ENCODE measurements around the gene MCF2.

The MCF2 gene

DNA sequence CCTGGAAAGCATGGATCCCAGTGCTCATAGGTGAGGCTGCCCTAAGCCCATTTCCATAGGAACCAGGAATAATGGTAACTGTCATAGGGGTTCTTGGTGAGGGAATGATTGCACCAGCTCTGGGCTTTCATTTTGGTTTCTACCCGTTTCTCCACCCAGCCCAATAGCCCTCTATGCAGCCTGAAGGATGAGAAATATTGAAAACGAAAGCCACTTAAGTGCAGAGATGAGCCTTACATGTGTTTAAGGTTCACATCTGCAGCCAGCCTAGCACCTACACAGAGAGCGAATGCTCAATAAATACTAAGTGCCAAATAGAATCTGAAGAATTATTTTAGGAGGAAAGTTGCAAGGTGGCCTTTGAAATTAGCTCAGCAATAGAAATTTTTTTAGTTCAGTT, 60.4 kb downstream of the MCF2 start:
- no peaks in the 10 kb centered on the region for H3K4me1 ChIP-seq
- H3K9me3 ChIP-seq (replicated peaks in 1 of 11), result peaks cover 0 to 19% (median 9%) of the 10 kb centered on the region in 11 experiments; a peak in 8 of 22 replicates
- no peak overlapping the region for H3K4me3 ChIP-seq
- H3K27ac ChIP-seq, result no peak overlapping the region
- no peak for TF ChIP-seq Cebpa-rat (IDR thresholded peaks at IDR 0.05)
- H4K20me1 ChIP-seq, result no peaks in the 10 kb centered on the region; a peak in 1 of 22 replicates
- no peak overlapping the region for H3K9ac ChIP-seq
- H3K27me3 ChIP-seq, result peaks cover 74 to 100% (median 97%) of the 10 kb centered on the region in 11 experiments
- no peak overlapping the region for H3K4me2 ChIP-seq
- H3K36me3 ChIP-seq, result no peaks in the 10 kb centered on the region

DNA sequence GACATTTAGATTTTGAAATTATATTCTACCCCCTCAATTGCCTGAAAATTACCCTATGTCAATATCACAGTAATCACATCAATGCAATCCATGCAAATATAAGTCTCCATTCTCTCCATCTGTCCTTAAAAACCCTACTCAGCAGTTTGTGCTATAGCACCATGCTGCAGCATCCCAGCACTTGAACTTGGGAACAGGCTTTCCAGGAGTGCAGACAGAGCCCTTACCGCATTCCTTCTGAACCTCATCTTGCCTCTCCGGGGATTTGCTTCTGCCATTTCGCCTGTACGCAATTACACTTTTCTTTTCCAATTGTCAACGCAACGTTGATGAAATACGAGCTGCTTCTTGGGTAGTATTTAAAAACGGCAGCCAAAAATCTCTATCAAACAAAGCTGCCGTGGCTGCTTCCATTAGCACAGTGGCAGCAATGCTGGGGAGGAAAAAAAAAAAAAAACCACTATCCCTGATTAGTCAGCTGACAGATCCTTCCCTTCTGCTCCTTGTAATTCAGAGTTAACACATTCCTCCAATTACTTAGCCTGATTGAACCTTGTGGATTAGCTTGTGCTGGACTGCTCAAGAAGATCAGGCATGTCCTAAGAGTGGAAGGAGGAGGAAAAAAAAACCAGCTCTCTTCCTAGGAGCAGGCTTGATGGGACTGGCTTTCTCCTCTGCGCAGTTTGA, 65.6 kb downstream of the MCF2 start:
- Histone ChIP-seq H3K9me3 (replicated peaks in 1 of 11) (0 out of 22 replicates have a peak, but pooled peaks cover 0 to 3% (median 0%) of the 10 kb centered on the region in 11 experiments), H3K4me3 (no peak overlapping the region), H3K36me3 (no peaks in the 10 kb centered on the region), H4K20me1 (peaks cover 0 to 3% (median 0%) of the 10 kb centered on the region in 11 experiments; a peak in 1 of 22 replicates), H3K9ac (no peak overlapping the region), H3K4me2 (no peak overlapping the region), H3K27ac (no peak overlapping the region), H3K4me1 (no peaks in the 10 kb centered on the region), H3K27me3 (peaks cover 83 to 100% (median 95%) of the 10 kb centered on the region in 11 experiments)
- no peak for TF ChIP-seq Cebpa-rat (IDR thresholded peaks at IDR 0.05)

DNA sequence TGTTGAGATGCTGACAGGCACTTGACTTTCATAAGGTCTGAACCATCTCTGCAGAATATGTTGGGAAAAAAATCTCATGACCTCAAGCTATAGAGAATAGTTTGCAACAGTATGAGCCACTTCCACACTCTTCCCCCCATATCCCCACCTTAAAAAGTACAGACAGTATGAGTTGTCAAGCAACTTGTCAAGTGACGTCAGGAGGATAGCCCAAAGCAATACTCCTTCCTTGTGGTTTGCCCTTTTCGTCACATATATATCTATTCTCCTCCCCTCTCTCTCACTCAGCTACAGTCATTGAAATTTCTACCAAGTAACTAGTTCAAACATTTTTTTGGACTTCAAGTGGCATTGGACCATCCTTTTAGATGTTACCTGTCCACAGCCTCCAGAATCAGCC, 67.7 kb downstream of the MCF2 start:
- H4K20me1 ChIP-seq, result peaks cover 0 to 3% (median 0%) of the 10 kb centered on the region in 11 experiments; a peak in 2 of 22 replicates
- H3K4me3 ChIP-seq, result no peak overlapping the region
- no peaks in the 10 kb centered on the region for H3K9me3 ChIP-seq (replicated peaks in 1 of 11)
- H3K4me1 ChIP-seq, result no peaks in the 10 kb centered on the region
- peaks cover 90 to 100% (median 95%) of the 10 kb centered on the region in 11 experiments for H3K27me3 ChIP-seq
- no peak for TF ChIP-seq Cebpa-rat (IDR thresholded peaks at IDR 0.05)
- no peak overlapping the region for H3K4me2 ChIP-seq
- no peak overlapping the region for H3K27ac ChIP-seq
- H3K9ac ChIP-seq, result no peak overlapping the region
- H3K36me3 ChIP-seq, result no peaks in the 10 kb centered on the region

DNA sequence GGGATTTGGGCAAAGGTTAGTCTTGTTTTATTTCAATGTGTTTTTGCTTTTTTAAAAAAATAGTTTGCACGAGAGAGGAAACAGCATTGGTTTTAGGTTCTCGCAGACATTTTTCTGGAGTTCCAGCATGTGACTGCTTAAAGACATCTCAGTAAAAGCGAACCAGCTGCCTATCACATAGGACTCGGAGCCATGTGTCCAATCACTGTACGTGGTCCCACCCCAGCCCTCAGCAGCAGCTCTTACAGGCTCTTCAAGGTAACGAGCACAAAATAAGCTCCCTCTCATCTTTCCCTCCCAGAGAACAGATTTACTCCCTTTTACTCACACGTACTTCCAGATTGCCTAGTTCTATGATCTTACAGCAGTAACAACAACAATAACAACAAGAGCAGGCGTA, 68.7 kb downstream of the MCF2 start:
- Histone ChIP-seq H3K36me3 (no peaks in the 10 kb centered on the region), H4K20me1 (peaks cover 0 to 3% (median 0%) of the 10 kb centered on the region in 11 experiments; a peak in 3 of 22 replicates), H3K9ac (no peak overlapping the region), H3K27me3 (peaks cover 86 to 100% (median 95%) of the 10 kb centered on the region in 11 experiments), H3K4me1 (no peaks in the 10 kb centered on the region), H3K4me3 (no peak overlapping the region), H3K9me3 (replicated peaks in 1 of 11) (no peaks in the 10 kb centered on the region; a peak in 1 of 22 replicates), H3K4me2 (no peak overlapping the region), H3K27ac (no peak overlapping the region)
- no peak for TF ChIP-seq Cebpa-rat (IDR thresholded peaks at IDR 0.05)

DNA sequence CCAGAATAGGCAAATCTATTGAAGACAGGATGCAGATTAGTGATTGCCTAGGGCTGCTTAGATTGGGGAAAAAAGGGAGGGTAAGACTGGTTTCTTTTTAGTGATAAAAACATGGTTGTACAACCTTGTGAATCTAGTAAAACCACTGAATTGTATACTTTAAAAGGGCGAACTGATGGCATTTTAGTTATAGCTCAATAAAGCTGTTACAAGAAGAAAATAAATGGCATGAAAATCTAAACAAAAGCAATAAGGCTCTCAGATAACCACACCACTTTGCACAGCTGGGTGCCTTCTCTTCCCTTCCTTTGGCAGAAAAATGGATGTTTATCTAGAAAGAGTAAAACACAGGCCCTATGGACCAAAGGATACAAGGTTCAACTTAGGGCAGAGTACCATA, 107.9 kb downstream of the MCF2 start:
- H3K27me3 ChIP-seq, result peaks cover 64 to 95% (median 90%) of the 10 kb centered on the region in 11 experiments
- TF ChIP-seq Cebpa-rat (IDR thresholded peaks at IDR 0.05), result no peak

DNA sequence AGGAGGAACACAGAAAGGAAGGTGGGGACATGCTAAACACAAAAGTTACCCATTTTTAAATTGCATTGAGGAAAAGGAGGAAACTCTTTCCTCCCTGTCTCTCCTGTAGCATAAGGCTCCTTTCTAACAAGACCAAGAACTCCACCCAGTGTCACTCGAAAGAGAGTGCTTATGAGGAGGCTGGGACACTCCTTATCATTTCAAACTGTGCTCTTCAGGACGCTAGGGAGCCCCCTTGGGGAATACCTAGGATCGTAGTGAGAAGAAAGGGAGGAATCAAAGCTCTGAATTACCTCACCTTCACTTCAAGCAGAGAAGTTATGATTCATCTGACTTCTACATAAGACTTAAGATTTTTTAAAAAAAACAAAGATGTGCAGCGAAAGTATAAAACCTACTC, 111.9 kb downstream of the MCF2 start:
- Histone ChIP-seq H3K4me3 (no peak overlapping the region), H3K4me2 (no peak overlapping the region), H4K20me1 (no peaks in the 10 kb centered on the region), H3K4me1 (no peaks in the 10 kb centered on the region), H3K27me3 (peaks cover 48 to 74% (median 68%) of the 10 kb centered on the region in 11 experiments), H3K9ac (no peak overlapping the region), H3K27ac (no peak overlapping the region), H3K36me3 (no peaks in the 10 kb centered on the region), H3K9me3 (replicated peaks in 1 of 11) (peaks cover 0 to 10% (median 0%) of the 10 kb centered on the region in 11 experiments; a peak in 2 of 22 replicates)
- no peak for TF ChIP-seq Cebpa-rat (IDR thresholded peaks at IDR 0.05)

More for the DNA sequence above, 107.9 kb downstream of the MCF2 start:
- Histone ChIP-seq H3K9ac (no peak overlapping the region), H4K20me1 (no peaks in the 10 kb centered on the region), H3K9me3 (replicated peaks in 1 of 11) (peaks cover 0 to 12% (median 0%) of the 10 kb centered on the region in 11 experiments; a peak in 2 of 22 replicates), H3K27ac (no peak overlapping the region), H3K4me3 (no peak overlapping the region), H3K4me2 (no peak overlapping the region), H3K36me3 (no peaks in the 10 kb centered on the region), H3K4me1 (no peaks in the 10 kb centered on the region)

DNA sequence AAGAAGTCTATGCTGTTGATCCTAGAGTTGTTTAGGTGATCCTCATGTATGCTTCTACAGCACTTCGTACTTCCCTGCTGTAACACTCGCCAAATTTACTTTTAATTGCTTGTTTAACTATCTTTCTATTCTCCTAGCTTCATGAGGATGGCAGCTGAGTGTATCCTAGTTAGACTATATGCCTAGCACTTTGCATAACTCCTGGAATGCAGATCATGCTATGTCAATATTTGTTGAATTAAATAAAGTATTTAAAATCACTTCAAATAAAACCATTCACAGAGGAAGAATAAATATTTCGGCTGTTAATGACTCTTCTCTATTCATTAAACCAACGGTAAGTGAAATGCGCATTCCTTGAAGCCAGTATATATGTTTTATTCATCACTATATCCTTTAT, 122.4 kb downstream of the MCF2 start:
- Histone ChIP-seq H3K9ac (no peak overlapping the region), H3K36me3 (no peaks in the 10 kb centered on the region), H3K4me2 (no peak overlapping the region), H3K27me3 (peaks cover 82 to 100% (median 99%) of the 10 kb centered on the region in 11 experiments), H3K4me3 (no peak overlapping the region), H4K20me1 (no peaks in the 10 kb centered on the region; a peak in 1 of 22 replicates), H3K9me3 (replicated peaks in 1 of 11) (no peaks in the 10 kb centered on the region; a peak in 1 of 22 replicates), H3K4me1 (no peaks in the 10 kb centered on the region), H3K27ac (no peak overlapping the region)
- TF ChIP-seq Cebpa-rat (IDR thresholded peaks at IDR 0.05), result no peak

DNA sequence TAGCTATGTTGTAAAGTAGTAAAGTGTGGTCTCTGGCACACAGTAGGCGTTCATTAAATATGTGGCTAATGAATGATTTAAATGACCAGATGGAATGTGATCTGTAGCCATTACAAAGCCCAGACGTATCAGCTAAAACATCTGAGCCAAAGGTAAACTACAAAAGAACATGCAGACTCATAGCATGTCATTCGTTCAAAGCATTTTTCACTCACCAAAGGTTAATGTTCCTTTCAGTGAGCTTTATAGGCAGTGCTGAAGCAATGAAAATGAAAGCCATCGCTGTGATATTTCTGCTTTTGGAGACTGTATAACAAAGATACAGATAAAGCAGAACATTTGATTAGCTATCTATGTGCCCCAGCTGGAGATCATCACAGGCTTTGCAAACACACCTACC, 126.9 kb downstream of the MCF2 start:
- no peak overlapping the region for H3K4me2 ChIP-seq
- H3K36me3 ChIP-seq, result no peaks in the 10 kb centered on the region
- H3K9me3 ChIP-seq (replicated peaks in 1 of 11), result no peaks in the 10 kb centered on the region; a peak in 1 of 22 replicates
- no peak overlapping the region for H3K4me3 ChIP-seq
- peaks cover 82 to 100% (median 98%) of the 10 kb centered on the region in 11 experiments for H3K27me3 ChIP-seq
- no peaks in the 10 kb centered on the region; a peak in 1 of 22 replicates for H4K20me1 ChIP-seq
- no peaks in the 10 kb centered on the region for H3K4me1 ChIP-seq
- no peak overlapping the region for H3K27ac ChIP-seq
- no peak for TF ChIP-seq Cebpa-rat (IDR thresholded peaks at IDR 0.05)
- no peak overlapping the region for H3K9ac ChIP-seq

DNA sequence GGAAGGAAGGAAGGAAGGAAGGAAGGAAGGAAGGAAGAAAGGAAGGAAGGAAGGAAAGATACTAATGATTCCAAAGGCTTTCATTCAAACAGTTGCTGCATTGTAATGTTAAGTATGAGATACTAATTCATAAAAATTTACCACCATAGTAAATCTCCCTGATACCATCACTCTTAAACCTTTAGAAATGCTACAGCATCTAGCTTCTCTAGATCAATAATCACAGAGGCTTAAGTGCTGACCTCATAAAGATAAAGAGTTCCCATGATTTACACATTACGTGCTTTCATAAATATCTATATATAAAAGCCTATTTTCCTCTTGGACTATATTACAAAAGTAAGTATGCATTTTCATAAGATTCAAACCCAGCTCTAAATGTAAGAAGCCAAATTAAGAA, 141.0 kb downstream of the MCF2 start:
- Histone ChIP-seq H4K20me1 (no peaks in the 10 kb centered on the region), H3K4me2 (no peak overlapping the region), H3K36me3 (no peaks in the 10 kb centered on the region), H3K27me3 (peaks cover 89 to 100% (median 97%) of the 10 kb centered on the region in 11 experiments), H3K9ac (no peak overlapping the region), H3K4me3 (no peak overlapping the region), H3K27ac (no peak overlapping the region), H3K9me3 (replicated peaks in 1 of 11) (no peaks in the 10 kb centered on the region), H3K4me1 (no peaks in the 10 kb centered on the region)
- no peak for TF ChIP-seq Cebpa-rat (IDR thresholded peaks at IDR 0.05)

DNA sequence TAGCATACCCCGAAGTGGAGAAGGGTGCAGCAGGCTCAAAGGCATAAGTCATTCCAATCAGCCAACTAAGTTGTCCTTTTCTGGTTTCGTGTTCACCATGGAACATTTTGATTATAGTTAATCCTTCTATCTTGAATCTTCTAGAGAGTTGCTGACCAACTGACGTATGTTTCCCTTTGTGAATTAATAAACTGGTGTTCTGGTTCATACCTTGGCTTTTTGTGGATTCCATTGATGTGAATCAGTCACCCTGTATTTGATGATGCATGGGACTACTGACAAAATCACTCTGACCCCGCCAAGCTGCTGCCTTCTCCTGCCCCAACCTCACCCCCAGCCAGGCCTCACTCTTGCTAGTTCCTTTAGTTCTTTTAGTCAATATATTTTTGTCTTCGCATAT, 144.7 kb downstream of the MCF2 start:
- Histone ChIP-seq H3K27me3 (peaks cover 87 to 100% (median 95%) of the 10 kb centered on the region in 11 experiments), H3K4me1 (peaks cover 0 to 9% (median 5%) of the 10 kb centered on the region in 10 experiments; a peak in 7 of 20 replicates), H3K4me3 (no peak overlapping the region), H3K9ac (no peak overlapping the region), H3K36me3 (no peaks in the 10 kb centered on the region), H3K4me2 (no peak overlapping the region), H3K27ac (no peak overlapping the region), H3K9me3 (replicated peaks in 1 of 11) (no peaks in the 10 kb centered on the region), H4K20me1 (peaks cover 0 to under 1% (median 0%) of the 10 kb centered on the region in 11 experiments; a peak in 1 of 22 replicates)
- no peak for TF ChIP-seq Cebpa-rat (IDR thresholded peaks at IDR 0.05)
